ENCODE data around the gene GREB1L. TPM values are rescaled to one million over a fixed set of nuclear protein-coding genes. Genes with fewer than 3 reads are reported as not detected.

The GREB1L gene
- polyA plus RNA-seq, 1 of the 3 experiments (the other 2 are of a cell fraction): under 0.01 TPM

GRCh38 chr18:21262244-21262643, 20.2 kb downstream of the GREB1L start (continued):
- TF ChIP-seq NRF1 (IDR thresholded peaks at IDR 0.05; ENCODE audit: low read depth, low read length): no peak

GRCh38 chr18:21262979-21263378, 20.9 kb downstream of the GREB1L start:
- CTCF ChIA-PET: no interaction called here
- POLR2A ChIA-PET: no interaction called here
- Histone ChIP-seq H3K36me3 (replicated peaks in 1 of 2; ENCODE audit: control insufficient read depth in 1 of 2, insufficient read depth in 2 of 2, low read length in 1 of 2) (no peaks in the 10 kb centered on the region), H3K79me2 (ENCODE audit: insufficient read depth) (no peaks in the 10 kb centered on the region), H3K27me3 (ENCODE audit: insufficient read depth) (0 out of 2 replicates have a peak, but pooled peaks cover 6% of the 10 kb centered on the region), H3K9me3 (no peaks in the 10 kb centered on the region), H3F3A (replicated peaks; ENCODE audit: insufficient read depth) (no peaks in the 10 kb centered on the region), H3K4me1 (ENCODE audit: control insufficient read depth in 1 of 2, insufficient read depth in 2 of 2, low read depth in 1 of 2, low read length in 1 of 2) (no peaks in the 10 kb centered on the region), H3K4me2 (no peak overlapping the region), H3K9me2 (no peaks in the 10 kb centered on the region), H2AFZ (ENCODE audit: low read depth) (no peak overlapping the region), H3K9ac (no peak overlapping the region), H4K20me1 (ENCODE audit: insufficient read depth) (no peaks in the 10 kb centered on the region), H3K27ac (ENCODE audit: low read depth in 2 of 2, low read length in 1 of 2) (no peak overlapping the region), H3K4me3 (ENCODE audit: low read depth in 2 of 2, low read length in 1 of 2) (no peak overlapping the region)
- 8% methylated on average over 2 of the region's 2 CpGs for WGBS (ENCODE audit: low lambda C conversion rate)
- no peak for TF ChIP-seq RFX5 (IDR thresholded peaks at IDR 0.05; ENCODE audit: low read length)
- no peak for TF ChIP-seq ELF1 (IDR thresholded peaks at IDR 0.05)
- no peak for TF ChIP-seq SMC3 (IDR thresholded peaks at IDR 0.05; ENCODE audit: low read depth, low read length)
- no peak for TF ChIP-seq TEAD4 (IDR thresholded peaks at IDR 0.05; ENCODE audit: borderline replicate concordance, insufficient read depth)
- no peak for TF ChIP-seq MXI1 (IDR thresholded peaks at IDR 0.05; ENCODE audit: low read depth, low read length)
- TF ChIP-seq TAF1 (IDR thresholded peaks at IDR 0.05; ENCODE audit: borderline replicate concordance, low read depth, low read length): no peak
- no peak for TF ChIP-seq IRF3 (IDR thresholded peaks at IDR 0.05; ENCODE audit: low read depth, low read length)
- TF ChIP-seq PBX3 (IDR thresholded peaks at IDR 0.05): no peak
- TF ChIP-seq USF2 (IDR thresholded peaks at IDR 0.05; ENCODE audit: borderline replicate concordance, low read depth, low read length): no peak
- TF ChIP-seq SIN3A (IDR thresholded peaks at IDR 0.05; ENCODE audit: borderline replicate concordance, low read depth, low read length): no peak
- TF ChIP-seq EZH2phosphoT487 (IDR thresholded peaks at IDR 0.05; ENCODE audit: borderline replicate concordance, low read depth): no peak
- no peak for TF ChIP-seq FOXM1 (IDR thresholded peaks at IDR 0.05; ENCODE audit: low read depth)
- TF ChIP-seq RCOR1 (IDR thresholded peaks at IDR 0.05; ENCODE audit: low read length): no peak
- no peak for TF ChIP-seq USF1 (IDR thresholded peaks at IDR 0.05; ENCODE audit: borderline replicate concordance, low read depth)
- DNase-seq: no peak

Data from SK-N-SH (cell line).